Measurements from ENCODE around the gene PEX13. TPM values are rescaled to one million over a fixed set of nuclear protein-coding genes. Genes with fewer than 3 reads are reported as not detected.

Gene PEX13
- total and polyA plus RNA-seq, 2 of the 4 experiments (the other 2 are of a cell fraction), result 12.1 to 34.8 TPM

DNA sequence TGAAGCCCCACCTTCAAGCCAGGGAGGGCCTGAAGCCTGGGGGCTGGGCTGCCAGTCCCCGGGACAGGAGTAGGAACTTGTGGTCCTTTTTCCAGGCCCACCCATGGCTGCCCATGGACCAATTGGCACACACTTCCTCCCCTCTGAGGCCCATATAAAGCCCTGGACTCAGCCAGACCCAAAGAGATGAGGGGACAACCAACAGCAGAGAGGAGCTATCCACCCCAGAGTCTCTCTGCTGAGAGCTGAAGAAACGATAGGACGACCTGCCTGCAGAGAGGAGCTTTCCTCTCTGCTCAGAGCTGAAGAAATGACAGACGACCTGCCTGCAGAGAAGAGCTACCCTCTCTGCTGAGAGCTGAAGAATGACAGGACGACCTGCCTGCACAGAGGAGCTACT is 43.8 kb upstream of the PEX13 start:
- no TSS peak for BruUV-seq (replicated peaks)
- dilution Hi-C loops (cut with HindIII; ENCODE audit: low sequenced_read_pairs, unreplicated experiment), result no loop called here
- no peak overlapping the region for H4K91ac ChIP-seq (ENCODE audit: insufficient read depth, low read depth, low read length)
- no peaks in the 10 kb centered on the region for H4K20me1 ChIP-seq (ENCODE audit: insufficient read depth, low read length)
- ChIA-PET CTCF (no interaction called here), POLR2A (ENCODE audit: unreplicated experiment) (interaction anchor here (1.0 kb wide), 1 partner anchor 16 kb away, joined by 4 read pairs; no protein-coding TSS in a partner anchor)
- no peaks in the 10 kb centered on the region for H3K27me3 ChIP-seq (ENCODE audit: control insufficient read depth, insufficient read depth, low read length)
- H3K4me2 ChIP-seq (ENCODE audit: low read depth, low read length), result no peak overlapping the region
- ATAC-seq (ENCODE audit: low read depth) (no peak), DNase-seq (no peak)
- no peak overlapping the region for H4K5ac ChIP-seq (ENCODE audit: low read depth, low read length)
- no peak overlapping the region for H3K14ac ChIP-seq (replicated peaks; ENCODE audit: low read depth, low read length)
- H3K56ac ChIP-seq (ENCODE audit: extremely low read depth, insufficient read depth, low read length), result no peak overlapping the region
- no peak overlapping the region for H3K9ac ChIP-seq (ENCODE audit: low read depth, low read length)
- H3K4me3 ChIP-seq (ENCODE audit: insufficient read depth, low read depth, low read length), result no peak overlapping the region
- H2BK15ac ChIP-seq (ENCODE audit: low read depth, low read length), result no peak overlapping the region
- H3K9me1 ChIP-seq (ENCODE audit: insufficient read depth, low read length), result no peaks in the 10 kb centered on the region
- no peaks in the 10 kb centered on the region; the same call in 1 of the 2 replicates for H3K4me1 ChIP-seq (ENCODE audit: control insufficient read depth, insufficient read depth, low read length)
- TF ChIP-seq, protein P1, sequence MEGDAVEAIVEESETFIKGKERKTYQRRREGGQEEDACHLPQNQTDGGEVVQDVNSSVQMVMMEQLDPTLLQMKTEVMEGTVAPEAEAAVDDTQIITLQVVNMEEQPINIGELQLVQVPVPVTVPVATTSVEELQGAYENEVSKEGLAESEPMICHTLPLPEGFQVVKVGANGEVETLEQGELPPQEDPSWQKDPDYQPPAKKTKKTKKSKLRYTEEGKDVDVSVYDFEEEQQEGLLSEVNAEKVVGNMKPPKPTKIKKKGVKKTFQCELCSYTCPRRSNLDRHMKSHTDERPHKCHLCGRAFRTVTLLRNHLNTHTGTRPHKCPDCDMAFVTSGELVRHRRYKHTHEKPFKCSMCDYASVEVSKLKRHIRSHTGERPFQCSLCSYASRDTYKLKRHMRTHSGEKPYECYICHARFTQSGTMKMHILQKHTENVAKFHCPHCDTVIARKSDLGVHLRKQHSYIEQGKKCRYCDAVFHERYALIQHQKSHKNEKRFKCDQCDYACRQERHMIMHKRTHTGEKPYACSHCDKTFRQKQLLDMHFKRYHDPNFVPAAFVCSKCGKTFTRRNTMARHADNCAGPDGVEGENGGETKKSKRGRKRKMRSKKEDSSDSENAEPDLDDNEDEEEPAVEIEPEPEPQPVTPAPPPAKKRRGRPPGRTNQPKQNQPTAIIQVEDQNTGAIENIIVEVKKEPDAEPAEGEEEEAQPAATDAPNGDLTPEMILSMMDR (conservative IDR thresholded peaks at IDR 0.05; ENCODE audit: low read depth, low read length), result no peak
- TF ChIP-seq CEBPB (IDR thresholded peaks at IDR 0.05; ENCODE audit: low read depth, low read length) (no peak), RCOR1 (IDR thresholded peaks at IDR 0.05; ENCODE audit: insufficient replicate concordance, low read length) (no peak), RFX5 (IDR thresholded peaks at IDR 0.05; ENCODE audit: low read depth, low read length) (no peak), USF2 (IDR thresholded peaks at IDR 0.05; ENCODE audit: low read depth, low read length) (no peak), MAFK (IDR thresholded peaks at IDR 0.05; ENCODE audit: low read depth, low read length) (no peak), POLR2A (IDR thresholded peaks at IDR 0.05; ENCODE audit: low read depth, low read length) (no peak), BHLHE40 (IDR thresholded peaks at IDR 0.05; ENCODE audit: low read depth, low read length) (no peak)
- no peak overlapping the region for H3K4ac ChIP-seq (ENCODE audit: low read depth, low read length)
- H4K8ac ChIP-seq (ENCODE audit: low read depth in 2 of 2, low read length in 2 of 2), result no peak overlapping the region
- no peak overlapping the region for H2BK5ac ChIP-seq (ENCODE audit: low read depth, low read length, poor library complexity, severe bottlenecking)
- in situ Hi-C loops (cut with MboI; ENCODE audit: low sequenced_read_pairs), result no loop called here
- no peaks in the 10 kb centered on the region for H3K36me3 ChIP-seq (ENCODE audit: control insufficient read depth, insufficient read depth, low read length)
- no peak overlapping the region for H2AFZ ChIP-seq (replicated peaks; ENCODE audit: low read length, poor library complexity)
- H2BK20ac ChIP-seq (ENCODE audit: low read depth, low read length), result no peak overlapping the region
- H3K18ac ChIP-seq (ENCODE audit: low read depth, low read length), result no peak overlapping the region
- H2AK5ac ChIP-seq (ENCODE audit: low read depth, low read length), result no peak overlapping the region
- H3K9me3 ChIP-seq (ENCODE audit: control insufficient read depth, insufficient read depth, low read length), result no peaks in the 10 kb centered on the region
- no peaks in the 10 kb centered on the region for H3K79me1 ChIP-seq (ENCODE audit: low read depth in 1 of 2, low read length in 2 of 2)
- H2BK120ac ChIP-seq (ENCODE audit: low read depth, low read length), result no peak overlapping the region
- WGBS, 2 experiments (ENCODE audit: extremely low coverage in 2 of 2, insufficient read length in 1 of 2), result 60% methylated on average over 1 of the region's 5 CpGs; no CpG with 5 or more reads in 1 of the 2 experiments
- no peak overlapping the region for H3K27ac ChIP-seq (ENCODE audit: insufficient read depth, low read length)
- intact Hi-C loops (cut with micrococcal nuclease), result no loop called here
- H2AK9ac ChIP-seq (replicated peaks; ENCODE audit: low read depth, low read length, poor library complexity), result no peak overlapping the region
- H3K23ac ChIP-seq (ENCODE audit: low read depth, low read length), result no peak overlapping the region
